HepG2 (cell line): ENCODE results near the gene CBLC. TPM values are rescaled to one million over a fixed set of nuclear protein-coding genes. Genes with fewer than 3 reads are reported as not detected.
A peak's percentile ranks its signal among the peaks of the same experiment; 100 is the strongest.

Source experiments
- CC2D1A ChIP-seq: sonication (generic); formaldehyde crosslinking; IDR thresholded peaks from 2 replicates; pipeline ENCODE4 v1.8.1; 2023; ENCODE audit warnings: mild to moderate bottlenecking, missing genetic modification reagents
- CCDC6 ChIP-seq: sonication (generic); formaldehyde crosslinking; IDR thresholded peaks from 2 replicates; pipeline ENCODE4 v1.8.1; 2022; ENCODE audit warnings: mild to moderate bottlenecking, missing genetic modification reagents, moderate library complexity
- E2F1 ChIP-seq: sonication (generic); formaldehyde crosslinking; IDR thresholded peaks from 2 replicates; pipeline ENCODE4 v1.5.0; 2020; ENCODE audit warnings: missing genetic modification reagents
- ETV6 ChIP-seq: sonication (generic); formaldehyde crosslinking; conservative IDR thresholded peaks from 2 replicates; pipeline ENCODE4 v1.4.0; 2020; ENCODE audit warnings: missing genetic modification reagents
- FOSL2 ChIP-seq: sonication (generic); formaldehyde crosslinking; IDR thresholded peaks from 2 replicates; pipeline ENCODE4 v1.4.0; 2020; ENCODE audit warnings: missing genetic modification reagents
- FOXO1 ChIP-seq: sonication (generic); formaldehyde crosslinking; IDR thresholded peaks from 2 replicates; pipeline ENCODE4 v1.4.0; 2020; ENCODE audit warnings: missing genetic modification reagents
- GATAD2A ChIP-seq: IDR thresholded peaks from 2 replicates; pipeline ENCODE4 v1.6.1; 2016
- HNRNPUL1 ChIP-seq: fragments of 200-400 bp; formaldehyde crosslinking; IDR thresholded peaks from 2 replicates; pipeline ENCODE4 v1.6.1; 2017; ENCODE audit warnings: low read depth, mild to moderate bottlenecking, low read length, moderate library complexity
- KLF9 ChIP-seq: IDR thresholded peaks from 2 replicates; pipeline ENCODE4 v1.6.1; 2016; ENCODE audit warnings: low read depth
- KMT2A ChIP-seq: sonication (generic); formaldehyde crosslinking; IDR thresholded peaks from 2 replicates; pipeline ENCODE4 v1.4.0; 2020; ENCODE audit warnings: missing genetic modification reagents
- NR2F1 ChIP-seq, 2 experiments: fragments of 450-650 bp in 1 of 2; formaldehyde crosslinking in 1 of 2; IDR thresholded peaks; 2 replicates each; pipeline versions ENCODE4 v1.5.0 to v1.6.1; 2016 to 2020; ENCODE audit warnings: mild to moderate bottlenecking in 1 of 2, missing compliant biosample characterization in 1 of 2, missing genetic modification reagents in 1 of 2, moderate library complexity in 1 of 2
- TBX3 ChIP-seq: fragments of 450-650 bp; IDR thresholded peaks from 2 replicates; pipeline ENCODE4 v1.6.1; 2017; ENCODE audit warnings: antibody characterized with exemption, mild to moderate bottlenecking, inconsistent platforms, borderline replicate concordance
- YEATS4 ChIP-seq: sonication (generic); formaldehyde crosslinking; IDR thresholded peaks from 2 replicates; pipeline ENCODE4 v1.4.0; 2020; ENCODE audit warnings: missing genetic modification reagents, borderline replicate concordance
- ZEB1 ChIP-seq: IDR thresholded peaks from 2 replicates; pipeline ENCODE4 v1.6.1; 2012; ENCODE audit warnings: mild to moderate bottlenecking, low read depth, inconsistent platforms; ENCODE audit not compliant: insufficient replicate concordance
- ZNF367 ChIP-seq: sonication (generic); formaldehyde crosslinking; IDR thresholded peaks from 2 replicates; pipeline ENCODE4 v1.4.0; 2020; ENCODE audit warnings: missing genetic modification reagents, borderline replicate concordance
- ZNF383 ChIP-seq: sonication (generic); formaldehyde crosslinking; IDR thresholded peaks from 2 replicates; pipeline ENCODE4 v1.4.0; 2020; ENCODE audit warnings: missing genetic modification reagents, mild to moderate bottlenecking, borderline replicate concordance
- ZNF558 ChIP-seq: sonication (generic); formaldehyde crosslinking; IDR thresholded peaks from 2 replicates; pipeline ENCODE4 v1.9.0; 2022; ENCODE audit warnings: mild to moderate bottlenecking, missing genetic modification reagents, borderline replicate concordance
- ZNF747 ChIP-seq: sonication (generic); formaldehyde crosslinking; IDR thresholded peaks from 2 replicates; pipeline ENCODE4 v1.8.1; 2023; ENCODE audit warnings: missing genetic modification reagents, mild to moderate bottlenecking, borderline replicate concordance
- ZNF777 ChIP-seq: sonication (generic); formaldehyde crosslinking; IDR thresholded peaks from 2 replicates; pipeline ENCODE4 v1.4.0; 2020; ENCODE audit warnings: missing genetic modification reagents
- ZNF816 ChIP-seq: sonication (generic); formaldehyde crosslinking; IDR thresholded peaks from 2 replicates; pipeline ENCODE4 v1.8.0; 2022; ENCODE audit warnings: missing genetic modification reagents, mild to moderate bottlenecking, borderline replicate concordance
- polyA plus RNA-seq, 8 experiments: library from polyadenylated mRNA; depleted of rRNA in 3 of 8; stranded (reverse) in 7 of 8; unstranded in 1 of 8; fragments of >200 nt; fragmentation: Illumina TruSeq in 4 of 8; extraction: Trizol in 4 of 8; gene quantifications; 2 replicates each; pipeline versions ENCODE4 v1.2.1 to v1.2.3, GENCODE V29; 2011 to 2016; ENCODE audit warnings: low read depth in 4 of 8, missing spikeins in 1 of 8, mixed read lengths in 1 of 8; ENCODE audit not compliant: insufficient read depth in 1 of 8
- total RNA-seq, 5 experiments: library from RNA; depleted of rRNA; stranded (reverse); fragments of >200 nt; fragmentation: Illumina TruSeq; extraction: Trizol; gene quantifications; 2 replicates each; pipeline ENCODE4 v1.2.3, GENCODE V29; 2016; ENCODE audit warnings: low read depth in 1 of 5
- TF ChIP-seq, protein P1 (sequence below): sonication (generic); formaldehyde crosslinking; IDR thresholded peaks from 2 replicates; pipeline ENCODE4 v1.5.1; 2020; ENCODE audit warnings: missing genetic modification reagents, mild to moderate bottlenecking, borderline replicate concordance
- TF ChIP-seq, protein P2 (sequence below): sonication (generic); formaldehyde crosslinking; IDR thresholded peaks from 2 replicates; pipeline ENCODE4 v1.4.0; 2020; ENCODE audit warnings: missing genetic modification reagents, borderline replicate concordance
- TF ChIP-seq, protein P3 (sequence below): sonication (generic); formaldehyde crosslinking; IDR thresholded peaks from 2 replicates; pipeline ENCODE4 v1.8.0; 2022; ENCODE audit warnings: missing genetic modification reagents, mild to moderate bottlenecking, moderate library complexity, borderline replicate concordance

CBLC gene
- total and polyA plus RNA-seq, 2 of the 13 experiments (the other 11 are each of a cell fraction or from before 2014, with no cell fraction given), result 1.8 to 2.6 TPM

DNA sequence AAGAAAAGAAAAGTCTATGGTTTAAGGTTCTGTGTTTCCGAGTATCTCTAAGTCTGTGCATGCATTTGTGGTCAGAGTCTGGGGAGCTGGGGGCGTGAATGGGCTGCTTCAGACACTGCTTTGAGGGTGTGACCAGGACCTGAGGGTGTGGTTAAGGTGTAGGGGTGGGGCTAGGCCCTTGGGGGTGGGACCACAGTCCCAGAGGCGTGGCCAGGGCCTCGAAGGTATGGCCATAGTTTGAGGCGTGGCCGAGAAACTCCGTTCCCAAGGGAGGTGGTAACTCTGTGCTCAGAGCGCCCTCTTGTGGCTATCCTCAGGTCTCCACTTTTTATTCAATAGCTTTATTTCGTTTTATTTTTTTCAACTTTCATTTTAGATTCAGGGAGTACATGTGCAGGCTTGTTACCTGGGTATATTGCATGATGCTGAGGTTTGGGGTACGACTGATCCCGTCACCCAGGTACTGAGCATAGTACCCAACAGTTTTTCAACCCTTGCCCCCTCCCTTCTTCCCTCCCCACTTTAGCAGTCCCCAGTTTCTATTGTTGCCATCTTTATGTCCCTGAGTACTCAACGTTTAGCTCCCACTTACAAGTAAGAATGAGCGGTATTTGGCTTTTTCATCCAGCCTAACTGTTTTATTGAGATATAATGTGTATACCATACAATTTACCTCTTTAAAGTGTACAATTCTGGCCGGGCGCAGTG, 7.0 kb upstream of the CBLC start (continued):
- TF ChIP-seq E2F1 (CRISPR knock-in tag), result no peak
- TF ChIP-seq, protein P1, sequence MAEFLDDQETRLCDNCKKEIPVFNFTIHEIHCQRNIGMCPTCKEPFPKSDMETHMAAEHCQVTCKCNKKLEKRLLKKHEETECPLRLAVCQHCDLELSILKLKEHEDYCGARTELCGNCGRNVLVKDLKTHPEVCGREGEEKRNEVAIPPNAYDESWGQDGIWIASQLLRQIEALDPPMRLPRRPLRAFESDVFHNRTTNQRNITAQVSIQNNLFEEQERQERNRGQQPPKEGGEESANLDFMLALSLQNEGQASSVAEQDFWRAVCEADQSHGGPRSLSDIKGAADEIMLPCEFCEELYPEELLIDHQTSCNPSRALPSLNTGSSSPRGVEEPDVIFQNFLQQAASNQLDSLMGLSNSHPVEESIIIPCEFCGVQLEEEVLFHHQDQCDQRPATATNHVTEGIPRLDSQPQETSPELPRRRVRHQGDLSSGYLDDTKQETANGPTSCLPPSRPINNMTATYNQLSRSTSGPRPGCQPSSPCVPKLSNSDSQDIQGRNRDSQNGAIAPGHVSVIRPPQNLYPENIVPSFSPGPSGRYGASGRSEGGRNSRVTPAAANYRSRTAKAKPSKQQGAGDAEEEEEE (CRISPR knock-in tag), result no peak
- no peak for TF ChIP-seq ETV6 (CRISPR knock-in tag)
- TF ChIP-seq TBX3, result no peak
- TF ChIP-seq YEATS4 (CRISPR knock-in tag), result peak; percentile 28; the same call in 1 of the 2 replicates
- TF ChIP-seq NR2F1 (CRISPR knock-in tag; IDR thresholded peaks at IDR 0.05), result no peak
- TF ChIP-seq, protein P2, sequence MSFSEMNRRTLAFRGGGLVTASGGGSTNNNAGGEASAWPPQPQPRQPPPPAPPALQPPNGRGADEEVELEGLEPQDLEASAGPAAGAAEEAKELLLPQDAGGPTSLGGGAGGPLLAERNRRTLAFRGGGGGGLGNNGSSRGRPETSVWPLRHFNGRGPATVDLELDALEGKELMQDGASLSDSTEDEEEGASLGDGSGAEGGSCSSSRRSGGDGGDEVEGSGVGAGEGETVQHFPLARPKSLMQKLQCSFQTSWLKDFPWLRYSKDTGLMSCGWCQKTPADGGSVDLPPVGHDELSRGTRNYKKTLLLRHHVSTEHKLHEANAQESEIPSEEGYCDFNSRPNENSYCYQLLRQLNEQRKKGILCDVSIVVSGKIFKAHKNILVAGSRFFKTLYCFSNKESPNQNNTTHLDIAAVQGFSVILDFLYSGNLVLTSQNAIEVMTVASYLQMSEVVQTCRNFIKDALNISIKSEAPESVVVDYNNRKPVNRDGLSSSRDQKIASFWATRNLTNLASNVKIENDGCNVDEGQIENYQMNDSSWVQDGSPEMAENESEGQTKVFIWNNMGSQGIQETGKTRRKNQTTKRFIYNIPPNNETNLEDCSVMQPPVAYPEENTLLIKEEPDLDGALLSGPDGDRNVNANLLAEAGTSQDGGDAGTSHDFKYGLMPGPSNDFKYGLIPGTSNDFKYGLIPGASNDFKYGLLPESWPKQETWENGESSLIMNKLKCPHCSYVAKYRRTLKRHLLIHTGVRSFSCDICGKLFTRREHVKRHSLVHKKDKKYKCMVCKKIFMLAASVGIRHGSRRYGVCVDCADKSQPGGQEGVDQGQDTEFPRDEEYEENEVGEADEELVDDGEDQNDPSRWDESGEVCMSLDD (CRISPR knock-in tag), result no peak
- no peak for TF ChIP-seq HNRNPUL1
- no peak for TF ChIP-seq ZNF558 (CRISPR knock-in tag)
- TF ChIP-seq ZNF747, result no peak
- no peak for TF ChIP-seq CCDC6 (CRISPR knock-in tag)
- TF ChIP-seq KLF9 (CRISPR knock-in tag), result no peak
- TF ChIP-seq FOSL2 (CRISPR knock-in tag), result 0 out of 2 replicates have a peak, but pooled peaks have one; percentile 8
- TF ChIP-seq, protein P3, sequence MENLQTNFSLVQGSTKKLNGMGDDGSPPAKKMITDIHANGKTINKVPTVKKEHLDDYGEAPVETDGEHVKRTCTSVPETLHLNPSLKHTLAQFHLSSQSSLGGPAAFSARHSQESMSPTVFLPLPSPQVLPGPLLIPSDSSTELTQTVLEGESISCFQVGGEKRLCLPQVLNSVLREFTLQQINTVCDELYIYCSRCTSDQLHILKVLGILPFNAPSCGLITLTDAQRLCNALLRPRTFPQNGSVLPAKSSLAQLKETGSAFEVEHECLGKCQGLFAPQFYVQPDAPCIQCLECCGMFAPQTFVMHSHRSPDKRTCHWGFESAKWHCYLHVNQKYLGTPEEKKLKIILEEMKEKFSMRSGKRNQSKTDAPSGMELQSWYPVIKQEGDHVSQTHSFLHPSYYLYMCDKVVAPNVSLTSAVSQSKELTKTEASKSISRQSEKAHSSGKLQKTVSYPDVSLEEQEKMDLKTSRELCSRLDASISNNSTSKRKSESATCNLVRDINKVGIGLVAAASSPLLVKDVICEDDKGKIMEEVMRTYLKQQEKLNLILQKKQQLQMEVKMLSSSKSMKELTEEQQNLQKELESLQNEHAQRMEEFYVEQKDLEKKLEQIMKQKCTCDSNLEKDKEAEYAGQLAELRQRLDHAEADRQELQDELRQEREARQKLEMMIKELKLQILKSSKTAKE (CRISPR knock-in tag), result no peak
- TF ChIP-seq ZNF816, result no peak
- no peak for TF ChIP-seq FOXO1 (CRISPR knock-in tag)
- TF ChIP-seq ZNF777, result no peak
- TF ChIP-seq GATAD2A (CRISPR knock-in tag), result peak; percentile 50
- no peak for TF ChIP-seq KMT2A
- no peak for TF ChIP-seq ZNF383 (CRISPR knock-in tag)
- TF ChIP-seq ZNF367, result no peak
- no peak for TF ChIP-seq CC2D1A (CRISPR knock-in tag)
- no peak for TF ChIP-seq ZEB1
